ENCODE results near the gene DDOST. TPM values are rescaled to one million over a fixed set of nuclear protein-coding genes. Genes with fewer than 3 reads are reported as not detected.

Gene DDOST
- total RNA-seq, 2 donors from 2014 or later: 138 to 160 TPM

DNA sequence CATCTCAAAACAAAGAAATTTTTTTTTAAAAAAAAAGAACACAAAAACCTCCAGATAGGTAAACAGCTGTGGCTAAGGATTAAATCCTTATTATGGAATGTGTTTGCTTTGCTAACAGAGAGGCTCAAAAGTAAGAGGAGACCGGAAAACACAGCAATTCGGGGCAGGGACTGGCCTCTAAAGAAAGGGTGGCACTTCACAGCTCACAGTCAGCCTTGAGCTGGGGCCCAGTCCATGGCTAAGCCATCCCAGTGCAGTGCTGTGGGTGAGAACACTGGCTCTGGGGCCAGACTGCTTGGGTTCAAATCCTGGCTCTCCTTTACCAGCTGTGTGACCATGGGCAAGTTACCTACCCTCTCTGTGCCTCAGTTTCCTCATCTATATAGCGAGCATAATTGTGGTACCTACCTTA lies 28.5 kb upstream of the DDOST start:
- ATAC-seq (ENCODE audit: insufficient number of reproducible peaks, low FRiP score, low read depth) (no peak), DNase-seq (ENCODE audit: low spot score) (no peak)
- no peaks in the 10 kb centered on the region for H3K36me3 ChIP-seq
- TF ChIP-seq, protein P1, sequence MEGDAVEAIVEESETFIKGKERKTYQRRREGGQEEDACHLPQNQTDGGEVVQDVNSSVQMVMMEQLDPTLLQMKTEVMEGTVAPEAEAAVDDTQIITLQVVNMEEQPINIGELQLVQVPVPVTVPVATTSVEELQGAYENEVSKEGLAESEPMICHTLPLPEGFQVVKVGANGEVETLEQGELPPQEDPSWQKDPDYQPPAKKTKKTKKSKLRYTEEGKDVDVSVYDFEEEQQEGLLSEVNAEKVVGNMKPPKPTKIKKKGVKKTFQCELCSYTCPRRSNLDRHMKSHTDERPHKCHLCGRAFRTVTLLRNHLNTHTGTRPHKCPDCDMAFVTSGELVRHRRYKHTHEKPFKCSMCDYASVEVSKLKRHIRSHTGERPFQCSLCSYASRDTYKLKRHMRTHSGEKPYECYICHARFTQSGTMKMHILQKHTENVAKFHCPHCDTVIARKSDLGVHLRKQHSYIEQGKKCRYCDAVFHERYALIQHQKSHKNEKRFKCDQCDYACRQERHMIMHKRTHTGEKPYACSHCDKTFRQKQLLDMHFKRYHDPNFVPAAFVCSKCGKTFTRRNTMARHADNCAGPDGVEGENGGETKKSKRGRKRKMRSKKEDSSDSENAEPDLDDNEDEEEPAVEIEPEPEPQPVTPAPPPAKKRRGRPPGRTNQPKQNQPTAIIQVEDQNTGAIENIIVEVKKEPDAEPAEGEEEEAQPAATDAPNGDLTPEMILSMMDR (IDR thresholded peaks at IDR 0.05): no peak
- no peaks in the 10 kb centered on the region for H3K4me1 ChIP-seq (ENCODE audit: control insufficient read depth in 1 of 2, low read depth in 2 of 2)
- H3K27ac ChIP-seq: no peak overlapping the region
- no peak overlapping the region for H3K4me3 ChIP-seq
- no peaks in the 10 kb centered on the region for H3K27me3 ChIP-seq (replicated peaks; ENCODE audit: insufficient read depth)
- no peaks in the 10 kb centered on the region for H3K9me3 ChIP-seq

DNA sequence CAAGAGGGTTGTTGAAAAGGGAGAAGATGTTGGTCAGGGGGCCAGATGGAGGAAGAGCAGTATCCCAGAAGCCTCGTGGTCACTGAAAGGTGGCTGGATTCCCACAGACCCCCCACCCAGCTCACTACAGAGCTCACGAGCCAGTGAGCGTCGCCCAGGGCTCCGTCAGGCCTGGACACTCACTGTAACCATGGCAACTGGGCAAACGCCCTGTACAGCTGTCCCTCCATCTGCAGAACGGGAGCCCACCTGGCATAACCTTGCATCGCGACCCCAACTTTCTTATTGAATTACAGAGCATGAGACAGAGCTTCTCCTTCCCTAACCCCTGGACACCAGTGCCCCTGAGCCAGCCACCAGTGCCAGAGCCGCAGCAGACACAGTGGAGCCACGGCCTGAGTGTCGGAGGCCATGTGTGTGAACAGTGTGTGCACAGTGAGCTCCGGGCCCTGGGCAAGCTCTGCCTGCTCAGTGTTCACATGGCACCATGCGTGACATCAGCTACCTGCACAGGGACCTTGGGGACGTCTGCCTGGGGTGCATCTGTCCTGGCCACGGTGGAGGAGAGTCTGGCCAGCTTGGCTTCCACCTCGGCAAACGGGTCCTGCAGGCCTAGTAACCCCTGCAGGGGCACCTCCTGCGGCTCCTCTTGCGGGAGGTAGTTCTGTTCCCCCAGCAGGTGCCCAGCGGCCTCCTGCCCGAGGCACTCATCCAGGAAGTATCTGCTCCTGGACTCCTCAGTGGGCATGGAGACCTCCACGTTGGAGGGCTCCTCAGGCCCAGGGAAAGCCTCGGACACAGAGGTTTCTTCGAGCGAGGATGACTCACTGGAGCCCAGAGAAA lies 25.9 kb upstream of the DDOST start:
- Histone ChIP-seq H3K4me1 (ENCODE audit: control insufficient read depth in 1 of 2, low read depth in 2 of 2) (no peaks in the 10 kb centered on the region), H3K9me3 (no peaks in the 10 kb centered on the region), H3K36me3 (no peaks in the 10 kb centered on the region), H3K27me3 (replicated peaks; ENCODE audit: insufficient read depth) (no peaks in the 10 kb centered on the region), H3K4me3 (no peak overlapping the region), H3K27ac (no peak overlapping the region)
- DNase-seq (ENCODE audit: low spot score) (no peak), ATAC-seq (ENCODE audit: insufficient number of reproducible peaks, low FRiP score, low read depth) (no peak)
- TF ChIP-seq, protein P1 (IDR thresholded peaks at IDR 0.05): no peak

DNA sequence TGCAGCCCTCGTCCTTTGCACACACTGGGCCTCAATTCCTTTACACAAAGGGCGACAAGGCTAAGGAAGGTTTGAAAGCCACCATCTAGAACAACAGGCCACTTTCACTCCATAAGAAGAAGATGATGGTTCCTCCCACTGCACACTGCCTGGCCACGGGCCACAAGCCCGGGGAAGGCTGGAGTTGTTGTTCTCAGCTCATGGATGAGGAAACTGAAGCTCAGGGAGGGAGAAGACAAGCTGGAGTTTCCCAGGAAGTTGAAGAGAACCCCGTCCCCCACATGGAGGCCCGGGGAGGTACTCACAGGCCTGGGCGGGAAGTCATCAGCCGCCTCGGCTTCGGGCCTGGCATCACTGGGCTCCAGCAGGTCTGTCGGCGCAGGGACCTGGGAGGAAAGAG lies 24.6 kb upstream of the DDOST start:
- peak overlapping the region in 1 of 2 donors; percentile 1 for H3K27ac ChIP-seq
- no peak for ATAC-seq (ENCODE audit: insufficient number of reproducible peaks, low FRiP score, low read depth)

GRCh38 chr1:20685099-20685662 lies 24.0 kb upstream of the DDOST start:
- Histone ChIP-seq H3K27me3 (replicated peaks; ENCODE audit: insufficient read depth) (no peaks in the 10 kb centered on the region), H3K27ac (peak overlapping the region in 1 of 2 donors; percentile 1), H3K9me3 (no peaks in the 10 kb centered on the region), H3K4me3 (no peak overlapping the region), H3K4me1 (ENCODE audit: control insufficient read depth in 1 of 2, low read depth in 2 of 2) (no peaks in the 10 kb centered on the region), H3K36me3 (no peaks in the 10 kb centered on the region)
- TF ChIP-seq, protein P1 (IDR thresholded peaks at IDR 0.05): no peak
- ATAC-seq (ENCODE audit: insufficient number of reproducible peaks, low FRiP score, low read depth): no peak
- DNase-seq (ENCODE audit: low spot score): no peak

More for the DNA sequence above, 24.6 kb upstream of the DDOST start:
- Histone ChIP-seq H3K4me1 (ENCODE audit: control insufficient read depth in 1 of 2, low read depth in 2 of 2) (no peaks in the 10 kb centered on the region), H3K27me3 (replicated peaks; ENCODE audit: insufficient read depth) (no peaks in the 10 kb centered on the region), H3K36me3 (no peaks in the 10 kb centered on the region), H3K4me3 (no peak overlapping the region), H3K9me3 (no peaks in the 10 kb centered on the region)
- DNase-seq (ENCODE audit: low spot score): no peak
- TF ChIP-seq, protein P1 (IDR thresholded peaks at IDR 0.05): no peak

DNA sequence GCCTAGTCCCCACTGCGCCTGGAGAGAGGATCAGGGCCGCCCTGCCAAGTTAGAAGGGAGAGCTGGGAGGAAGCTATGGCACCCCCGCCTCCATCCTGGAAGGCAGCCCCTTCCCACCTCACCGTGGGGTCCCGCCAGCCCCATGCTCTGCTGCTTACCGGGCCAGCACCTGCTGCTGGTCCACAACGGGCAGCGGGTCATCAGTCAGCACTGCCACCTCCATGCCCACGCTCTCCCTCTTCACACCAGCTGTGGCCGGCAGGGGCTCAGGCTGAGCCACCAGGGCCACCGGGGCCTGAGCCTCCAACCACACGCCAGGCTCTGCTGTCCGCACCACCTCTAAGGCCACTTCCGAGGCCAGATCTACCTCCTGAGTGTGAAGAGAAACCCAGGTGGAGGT lies 23.5 kb upstream of the DDOST start:
- TF ChIP-seq, protein P1 (IDR thresholded peaks at IDR 0.05): no peak
- no peak overlapping the region for H3K4me3 ChIP-seq
- ATAC-seq (ENCODE audit: insufficient number of reproducible peaks, low FRiP score, low read depth) (no peak), DNase-seq (ENCODE audit: low spot score) (no peak)
- H3K4me1 ChIP-seq (ENCODE audit: control insufficient read depth in 1 of 2, low read depth in 2 of 2): no peaks in the 10 kb centered on the region
- no peaks in the 10 kb centered on the region for H3K36me3 ChIP-seq
- H3K27me3 ChIP-seq (replicated peaks; ENCODE audit: insufficient read depth): no peaks in the 10 kb centered on the region
- H3K27ac ChIP-seq: no peak overlapping the region
- no peaks in the 10 kb centered on the region for H3K9me3 ChIP-seq
